SK-N-SH (cell line): ENCODE data around the gene OSBPL9. TPM values are rescaled to one million over a fixed set of nuclear protein-coding genes. Genes with fewer than 3 reads are reported as not detected.

Source experiments
- CTCF ChIA-PET: fragments of 300-600, 350-600 bp; formaldehyde crosslinking; extraction: SDS; loops from one replicate; lab custom pipeline; 2021; lab: Yijun Ruan, JAX
- POLR2A ChIA-PET: fragments of 350-600 bp; sonication (Branson Sonifier 250); formaldehyde crosslinking; extraction: SDS; loops from one replicate; lab custom pipeline; 2020; ENCODE audit warnings: antibody characterized with exemption, inconsistent platforms; lab: Yijun Ruan, JAX
- DNase-seq: peaks from one replicate; pipeline ENCODE4 v3.0.0; 2012
- H2AFZ ChIP-seq: fragments of 200-600 bp; sonication (generic); 2 replicates; pipeline ENCODE4 v1.8.1; 2016; ENCODE audit warnings: antibody characterized with exemption, mild to moderate bottlenecking, low read depth
- H3F3A ChIP-seq: fragments of 200-600 bp; sonication (generic); replicated peaks from 2 replicates; pipeline ENCODE3; 2016; ENCODE audit warnings: antibody characterized with exemption, mild to moderate bottlenecking; ENCODE audit not compliant: insufficient read depth
- H3K27ac ChIP-seq, 2 experiments: fragments of 200-500 bp in 1 of 2; fragments of 200-600 bp in 1 of 2; sonication (Bioruptor generic) in 1 of 2; sonication (generic), shearing (Covaris generic) in 1 of 2; 2 replicates each; pipeline versions ENCODE4 v1.5.1 to v1.6.1; 2014 to 2016; ENCODE audit warnings: low read depth in 2 of 2, inconsistent platforms in 1 of 2, low read length in 1 of 2, mild to moderate bottlenecking in 1 of 2, mixed read lengths in 1 of 2
- H3K27me3 ChIP-seq: fragments of 200-600 bp; sonication (generic), shearing (Covaris generic); 2 replicates; pipeline ENCODE4 v1.6.1; 2016; ENCODE audit warnings: mixed run types; ENCODE audit not compliant: insufficient read depth
- H3K36me3 ChIP-seq, 2 experiments: fragments of 200-500 bp in 1 of 2; fragments of 200-600 bp in 1 of 2; sonication (Bioruptor generic) in 1 of 2; sonication (generic) in 1 of 2; replicated peaks in 1 of 2; 2 replicates each; pipeline versions ENCODE3 to v1.5.1; 2014 to 2016; ENCODE audit warnings: low read length in 1 of 2, mild to moderate bottlenecking in 1 of 2; ENCODE audit not compliant: insufficient read depth in 2 of 2, control insufficient read depth in 1 of 2
- H3K4me1 ChIP-seq, 2 experiments: fragments of 200-500 bp in 1 of 2; fragments of 200-600 bp in 1 of 2; sonication (Bioruptor generic) in 1 of 2; sonication (generic), shearing (Covaris generic) in 1 of 2; 2 replicates each; pipeline versions ENCODE4 v1.5.1 to v1.6.1; 2014 to 2016; ENCODE audit warnings: low read depth in 1 of 2, low read length in 1 of 2, mixed run types in 1 of 2; ENCODE audit not compliant: insufficient read depth in 2 of 2, control insufficient read depth in 1 of 2
- H3K4me2 ChIP-seq: fragments of 200-600 bp; sonication (generic), shearing (Covaris generic); 2 replicates; pipeline ENCODE4 v1.6.1; 2017; ENCODE audit warnings: mixed run types
- H3K4me3 ChIP-seq, 2 experiments: fragments of 200-500 bp in 1 of 2; fragments of 200-600 bp in 1 of 2; sonication (Bioruptor generic) in 1 of 2; sonication (generic), shearing (Covaris generic) in 1 of 2; 2 replicates each; pipeline versions ENCODE4 v1.5.1 to v1.8.1; 2014 to 2016; ENCODE audit warnings: low read depth in 2 of 2, inconsistent platforms in 1 of 2, low read length in 1 of 2, mild to moderate bottlenecking in 1 of 2, mixed read lengths in 1 of 2, moderate library complexity in 1 of 2
- H3K79me2 ChIP-seq: fragments of 200-600 bp; sonication (generic); 2 replicates; pipeline ENCODE4 v1.8.1; 2017; ENCODE audit warnings: mild to moderate bottlenecking; ENCODE audit not compliant: insufficient read depth
- H3K9ac ChIP-seq: fragments of 200-600 bp; sonication (generic); 2 replicates; pipeline ENCODE4 v1.6.1; 2017; ENCODE audit warnings: mixed run types
- H3K9me2 ChIP-seq: fragments of 200-600 bp; sonication (generic); 2 replicates; pipeline ENCODE4 v1.6.1; 2017; ENCODE audit warnings: mixed run types
- H3K9me3 ChIP-seq: fragments of 200-600 bp; sonication (generic); 2 replicates; pipeline ENCODE4 v1.6.1; 2017; ENCODE audit warnings: mixed run types, mild to moderate bottlenecking, moderate library complexity
- H4K20me1 ChIP-seq: fragments of 200-600 bp; sonication (generic); 2 replicates; pipeline ENCODE4 v1.6.1; 2017; ENCODE audit warnings: mild to moderate bottlenecking, mixed run types; ENCODE audit not compliant: insufficient read depth
- ELF1 ChIP-seq: IDR thresholded peaks from 2 replicates; pipeline ENCODE4 v1.4.0; 2012
- EP300 ChIP-seq, 2 experiments: IDR thresholded peaks; 2 replicates each; pipeline versions ENCODE4 v1.4.0 to v1.6.1; 2012; ENCODE audit warnings: borderline replicate concordance in 1 of 2, low read depth in 1 of 2, low read length in 1 of 2
- EZH2phosphoT487 ChIP-seq: fragments of 200-600 bp; sonication (generic); IDR thresholded peaks from 2 replicates; pipeline ENCODE4 v1.6.1; 2017; ENCODE audit warnings: low read depth, mixed run types, mild to moderate bottlenecking, antibody characterized with exemption, moderate library complexity, borderline replicate concordance
- FOXJ3 ChIP-seq: sonication (generic); formaldehyde crosslinking; IDR thresholded peaks from 2 replicates; pipeline ENCODE4 v1.5.1; 2020; ENCODE audit warnings: mild to moderate bottlenecking, missing genetic modification reagents
- FOXM1 ChIP-seq: IDR thresholded peaks from 2 replicates; pipeline ENCODE4 v1.4.0; 2012; ENCODE audit warnings: low read depth, mild to moderate bottlenecking
- IRF3 ChIP-seq: fragments of 150-350 bp; IDR thresholded peaks from 2 replicates; pipeline ENCODE4 v1.6.1; 2016; ENCODE audit warnings: mild to moderate bottlenecking, low read depth, low read length
- JUND ChIP-seq: IDR thresholded peaks from 2 replicates; pipeline ENCODE4 v1.4.0; 2012
- MAX ChIP-seq: IDR thresholded peaks from 2 replicates; pipeline ENCODE4 v1.4.0; 2012; ENCODE audit warnings: low read depth
- MEF2A ChIP-seq: IDR thresholded peaks from 2 replicates; pipeline ENCODE4 v1.4.0; 2012; ENCODE audit warnings: low read depth, borderline replicate concordance
- MXI1 ChIP-seq: IDR thresholded peaks from 2 replicates; pipeline ENCODE4 v1.6.1; 2012; ENCODE audit warnings: mild to moderate bottlenecking, low read depth, low read length, improper control_type of control experiment
- NFIC ChIP-seq: IDR thresholded peaks from 2 replicates; pipeline ENCODE4 v1.4.0; 2012; ENCODE audit warnings: borderline replicate concordance
- NRF1 ChIP-seq: IDR thresholded peaks from 2 replicates; pipeline ENCODE4 v1.6.1; 2012; ENCODE audit warnings: low read depth, mild to moderate bottlenecking, low read length
- RAD21 ChIP-seq: IDR thresholded peaks from 2 replicates; pipeline ENCODE4 v1.6.1; 2012; ENCODE audit warnings: mild to moderate bottlenecking, low read length
- RCOR1 ChIP-seq: fragments of 150-350 bp; IDR thresholded peaks from 2 replicates; pipeline ENCODE4 v1.6.1; 2017; ENCODE audit warnings: antibody characterized with exemption, low read length
- RFX5 ChIP-seq: IDR thresholded peaks from 2 replicates; pipeline ENCODE4 v1.6.1; 2012; ENCODE audit warnings: mild to moderate bottlenecking, improper control_type of control experiment, low read length
- RXRA ChIP-seq: IDR thresholded peaks from 2 replicates; pipeline ENCODE4 v1.4.0; 2012; ENCODE audit warnings: low read depth, mild to moderate bottlenecking, borderline replicate concordance
- TCF12 ChIP-seq: IDR thresholded peaks from 2 replicates; pipeline ENCODE4 v1.4.0; 2012
- TEAD4 ChIP-seq: IDR thresholded peaks from 2 replicates; pipeline ENCODE4 v1.4.0; 2012; ENCODE audit warnings: mild to moderate bottlenecking, borderline replicate concordance; ENCODE audit not compliant: insufficient read depth
- YY1 ChIP-seq: IDR thresholded peaks from 2 replicates; pipeline ENCODE4 v1.4.0; 2012; ENCODE audit warnings: low read depth, mild to moderate bottlenecking
- ZBTB33 ChIP-seq: IDR thresholded peaks from 2 replicates; pipeline ENCODE4 v1.4.0; 2012; ENCODE audit warnings: low read depth, borderline replicate concordance
- WGBS: methylation state at CpG from one replicate; pipeline ENCODE4 v1.1.6; 2017; ENCODE audit warnings: low lambda C conversion rate; 5-methylcytosine and 5-hydroxymethylcytosine counted together
- polyA plus RNA-seq, 3 experiments: library from polyadenylated mRNA; depleted of rRNA; stranded (reverse); fragments of >200 nt; gene quantifications; 2 replicates each; pipeline ENCODE4 v1.2.3, GENCODE V29; 2012
- TF ChIP-seq, protein P1 (sequence below): fragments of 150-350 bp; IDR thresholded peaks from 2 replicates; pipeline ENCODE4 v1.6.1; 2017; ENCODE audit warnings: antibody characterized with exemption, low read length, low read depth, borderline replicate concordance
- TF ChIP-seq, protein P2 (sequence below): IDR thresholded peaks from 2 replicates; pipeline ENCODE4 v1.6.1; 2012; ENCODE audit warnings: mild to moderate bottlenecking, low read depth, low read length, moderate library complexity

OSBPL9 gene
- polyA plus RNA-seq, 1 of the 3 experiments (the other 2 are of a cell fraction) = 43.9 TPM

DNA sequence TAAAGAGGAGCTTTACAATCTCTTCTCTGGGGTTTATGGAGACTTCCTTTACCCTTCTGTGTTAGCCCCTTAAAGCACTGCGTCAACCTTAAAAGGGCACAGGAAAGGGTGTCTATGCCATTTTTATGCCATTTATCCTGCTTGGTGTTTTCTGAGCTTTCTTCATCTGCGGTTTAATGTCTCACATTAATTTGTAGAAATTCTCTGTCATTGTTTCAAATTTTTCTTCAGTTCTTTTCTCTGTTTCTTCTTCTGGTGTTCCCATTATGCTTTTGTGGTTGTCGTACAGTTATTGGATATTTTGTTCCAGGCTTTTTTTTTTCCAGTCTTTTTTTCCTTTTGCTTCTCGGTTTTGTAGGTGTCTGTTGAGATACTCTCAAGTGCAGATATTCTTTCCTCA, 107.9 kb downstream of the OSBPL9 start:
- Histone ChIP-seq H3K27me3 (no peaks in the 10 kb centered on the region), H2AFZ (no peak overlapping the region), H3K4me3 (no peak overlapping the region), H3K4me2 (no peak overlapping the region), H3K9me3 (no peaks in the 10 kb centered on the region), H3K9me2 (no peaks in the 10 kb centered on the region), H3K79me2 (peaks cover 42% of the 10 kb centered on the region), H4K20me1 (no peaks in the 10 kb centered on the region), H3K4me1 (peaks cover 2 to 10% of the 10 kb centered on the region in 2 experiments; a peak in 1 of 4 replicates), H3K9ac (no peak overlapping the region), H3F3A (peaks cover 5% of the 10 kb centered on the region), H3K36me3 (no peaks in the 10 kb centered on the region), H3K27ac (no peak overlapping the region)
- TF ChIP-seq YY1 (no peak), RCOR1 (no peak), NRF1 (no peak), JUND (no peak), RXRA (no peak), TCF12 (no peak), EZH2phosphoT487 (no peak), RAD21 (no peak)
- ChIA-PET CTCF (interaction anchor here (1.0 to 1.1 kb wide), 2 partner anchors 10 to 44 kb away, joined by 3 to 4 read pairs; no protein-coding TSS in a partner anchor), POLR2A (no interaction called here)
- DNase-seq = no peak
- WGBS = 88% methylated on average over 4 of the region's 4 CpGs

DNA sequence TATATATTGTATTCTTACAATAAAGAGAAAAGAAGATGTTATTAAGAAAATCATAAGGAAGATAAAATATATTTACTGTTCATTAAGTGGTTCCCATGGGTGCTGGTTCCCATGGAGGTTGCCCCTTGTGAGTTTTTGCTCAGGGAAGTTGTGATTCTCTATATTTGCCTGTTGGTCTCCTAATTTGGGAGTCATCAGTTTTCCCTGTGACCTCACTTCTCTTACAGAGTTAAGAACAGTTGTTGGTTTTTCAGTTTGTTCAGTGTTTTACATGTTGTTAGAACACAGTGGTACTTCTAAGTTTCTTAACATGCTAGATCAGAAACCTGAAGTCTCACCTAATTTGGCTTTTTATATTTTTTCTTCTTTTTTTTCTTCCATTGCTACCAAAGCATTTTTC, 109.2 kb downstream of the OSBPL9 start:
- peaks cover 8 to 16% of the 10 kb centered on the region in 2 experiments; a peak in 2 of 4 replicates for H3K4me1 ChIP-seq
- ChIA-PET CTCF (interaction anchor here (0.6 kb wide), 1 partner anchor 16 kb away, joined by 3 read pairs; no protein-coding TSS in a partner anchor), POLR2A (no interaction called here)
- no peaks in the 10 kb centered on the region for H3K36me3 ChIP-seq
- no peak overlapping the region for H3K4me2 ChIP-seq
- no peaks in the 10 kb centered on the region for H3K27me3 ChIP-seq
- H3K27ac ChIP-seq = no peak overlapping the region
- peaks cover 54% of the 10 kb centered on the region for H3K79me2 ChIP-seq
- H3K4me3 ChIP-seq = no peak overlapping the region
- no peak overlapping the region for H2AFZ ChIP-seq
- no peaks in the 10 kb centered on the region for H3K9me2 ChIP-seq
- no peak overlapping the region for H3K9ac ChIP-seq
- H4K20me1 ChIP-seq = peaks cover 5% of the 10 kb centered on the region
- no peaks in the 10 kb centered on the region for H3K9me3 ChIP-seq
- DNase-seq = no peak
- peaks cover 8% of the 10 kb centered on the region for H3F3A ChIP-seq
- TF ChIP-seq TCF12 (no peak), MXI1 (no peak), IRF3 (no peak), RFX5 (no peak), EP300 (IDR thresholded peaks at IDR 0.05; ENCODE audit: borderline replicate concordance in 1 of 2, low read depth in 1 of 2, low read length in 1 of 2) (no peak), ZBTB33 (no peak), MAX (no peak), FOXJ3 (CRISPR knock-in tag) (no peak), YY1 (no peak), MEF2A (no peak), NFIC (no peak), TEAD4 (no peak), RAD21 (no peak), FOXM1 (no peak), NRF1 (no peak), ELF1 (no peak)
- TF ChIP-seq, protein P1, sequence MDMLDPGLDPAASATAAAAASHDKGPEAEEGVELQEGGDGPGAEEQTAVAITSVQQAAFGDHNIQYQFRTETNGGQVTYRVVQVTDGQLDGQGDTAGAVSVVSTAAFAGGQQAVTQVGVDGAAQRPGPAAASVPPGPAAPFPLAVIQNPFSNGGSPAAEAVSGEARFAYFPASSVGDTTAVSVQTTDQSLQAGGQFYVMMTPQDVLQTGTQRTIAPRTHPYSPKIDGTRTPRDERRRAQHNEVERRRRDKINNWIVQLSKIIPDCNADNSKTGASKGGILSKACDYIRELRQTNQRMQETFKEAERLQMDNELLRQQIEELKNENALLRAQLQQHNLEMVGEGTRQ = no peak
- TF ChIP-seq, protein P2, sequence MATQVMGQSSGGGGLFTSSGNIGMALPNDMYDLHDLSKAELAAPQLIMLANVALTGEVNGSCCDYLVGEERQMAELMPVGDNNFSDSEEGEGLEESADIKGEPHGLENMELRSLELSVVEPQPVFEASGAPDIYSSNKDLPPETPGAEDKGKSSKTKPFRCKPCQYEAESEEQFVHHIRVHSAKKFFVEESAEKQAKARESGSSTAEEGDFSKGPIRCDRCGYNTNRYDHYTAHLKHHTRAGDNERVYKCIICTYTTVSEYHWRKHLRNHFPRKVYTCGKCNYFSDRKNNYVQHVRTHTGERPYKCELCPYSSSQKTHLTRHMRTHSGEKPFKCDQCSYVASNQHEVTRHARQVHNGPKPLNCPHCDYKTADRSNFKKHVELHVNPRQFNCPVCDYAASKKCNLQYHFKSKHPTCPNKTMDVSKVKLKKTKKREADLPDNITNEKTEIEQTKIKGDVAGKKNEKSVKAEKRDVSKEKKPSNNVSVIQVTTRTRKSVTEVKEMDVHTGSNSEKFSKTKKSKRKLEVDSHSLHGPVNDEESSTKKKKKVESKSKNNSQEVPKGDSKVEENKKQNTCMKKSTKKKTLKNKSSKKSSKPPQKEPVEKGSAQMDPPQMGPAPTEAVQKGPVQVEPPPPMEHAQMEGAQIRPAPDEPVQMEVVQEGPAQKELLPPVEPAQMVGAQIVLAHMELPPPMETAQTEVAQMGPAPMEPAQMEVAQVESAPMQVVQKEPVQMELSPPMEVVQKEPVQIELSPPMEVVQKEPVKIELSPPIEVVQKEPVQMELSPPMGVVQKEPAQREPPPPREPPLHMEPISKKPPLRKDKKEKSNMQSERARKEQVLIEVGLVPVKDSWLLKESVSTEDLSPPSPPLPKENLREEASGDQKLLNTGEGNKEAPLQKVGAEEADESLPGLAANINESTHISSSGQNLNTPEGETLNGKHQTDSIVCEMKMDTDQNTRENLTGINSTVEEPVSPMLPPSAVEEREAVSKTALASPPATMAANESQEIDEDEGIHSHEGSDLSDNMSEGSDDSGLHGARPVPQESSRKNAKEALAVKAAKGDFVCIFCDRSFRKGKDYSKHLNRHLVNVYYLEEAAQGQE = no peak
